GM21723 (cell line): ENCODE data around the gene YDJC.
"Not testable (repeated sequence)": the region's sequence is repeated elsewhere in the genome, so short reads cannot be mapped to it uniquely, and the experiment has no call there.

Experiments used
- ATAC-seq: cut with Tn5 transposase; IDR thresholded peaks from one replicate; pipeline ENCODE4 v1.9.1; 2021; ENCODE audit warnings: mild to moderate bottlenecking, moderate library complexity; ENCODE audit not compliant: unreplicated experiment

YDJC gene

DNA sequence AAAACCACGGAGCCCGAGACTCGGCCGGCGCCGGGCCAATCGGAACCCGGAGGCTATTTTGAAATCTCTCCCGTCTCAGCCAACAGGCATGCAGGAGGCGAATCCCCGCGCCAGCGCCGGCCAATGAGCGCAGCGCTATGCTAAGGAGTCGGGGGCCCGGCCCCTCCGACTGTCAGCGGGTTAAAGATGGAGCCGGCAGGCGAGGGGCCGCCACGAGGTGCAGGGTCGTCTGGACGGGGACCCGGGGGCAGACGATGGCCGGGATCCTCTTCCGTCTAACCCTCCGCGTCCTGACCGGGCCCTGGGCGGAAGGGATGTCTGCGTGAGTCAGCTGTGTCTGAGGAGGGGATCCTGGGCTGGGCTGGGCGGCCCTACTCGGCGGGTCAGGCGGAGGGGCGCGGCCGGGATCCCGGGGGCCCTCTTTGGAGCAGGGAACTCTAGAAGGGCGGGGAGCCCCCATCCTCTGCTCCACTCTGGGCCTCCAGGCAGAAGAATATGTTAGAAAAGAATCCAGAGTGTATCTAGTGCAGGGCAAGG lies 22.3 kb upstream of the YDJC start:
- peak; percentile 78 for ATAC-seq

DNA sequence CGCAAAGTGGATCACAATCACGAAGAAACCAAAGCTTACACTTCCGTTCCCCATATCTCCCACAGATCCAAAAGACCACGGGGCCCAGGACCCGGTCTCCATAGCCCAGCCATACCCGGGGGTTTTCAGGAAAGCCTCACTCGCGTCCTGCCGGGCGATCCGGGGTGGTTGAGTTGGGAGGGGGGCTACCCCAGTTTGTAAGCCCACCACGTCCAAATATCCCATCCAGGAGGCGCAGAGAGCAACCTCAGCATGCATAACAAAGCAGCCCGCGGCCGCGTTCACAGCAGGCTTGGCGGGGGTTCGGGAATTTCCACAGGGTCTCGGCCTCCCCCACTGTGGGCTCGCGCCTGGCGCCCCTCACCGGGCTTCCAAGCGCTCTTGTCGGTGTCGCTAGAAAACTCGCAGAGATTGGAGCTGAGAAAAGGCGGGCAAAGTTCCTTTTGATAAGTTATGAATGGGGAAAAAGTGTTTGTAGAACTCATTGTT lies 21.7 kb upstream of the YDJC start:
- ATAC-seq, result peak; percentile 19

DNA sequence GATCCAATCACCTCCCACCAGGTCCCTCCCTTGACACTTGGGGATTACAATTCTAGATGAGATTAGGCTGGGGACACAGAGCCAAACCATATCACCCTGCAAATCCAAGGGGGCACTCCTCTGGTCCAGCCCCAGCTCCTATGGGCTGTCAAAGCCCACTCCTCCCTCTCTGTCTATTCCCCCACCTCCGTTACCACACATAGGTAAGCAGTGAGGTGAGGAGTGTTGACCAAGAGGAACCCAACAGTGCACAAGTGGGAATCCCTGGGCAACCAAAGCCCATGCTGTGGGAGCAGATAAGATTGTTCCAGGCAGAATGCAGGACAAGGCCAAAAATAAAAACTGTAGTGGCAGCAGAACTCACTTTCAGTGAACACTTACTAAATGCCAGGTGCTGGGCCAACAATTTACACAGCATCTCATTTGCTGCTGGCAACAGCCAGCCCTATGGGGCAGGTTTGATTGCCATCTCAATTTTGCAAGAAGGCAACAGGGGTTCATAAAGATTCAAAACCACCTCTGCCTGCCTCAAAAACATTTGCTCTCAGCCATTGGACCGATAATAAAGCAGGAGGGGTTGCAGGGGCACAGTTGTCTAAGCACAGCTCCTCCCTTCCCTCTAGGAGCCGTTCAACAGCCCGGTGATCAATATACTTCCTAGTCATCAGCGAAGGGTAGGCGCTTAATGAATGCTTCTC lies 21.1 kb upstream of the YDJC start:
- ATAC-seq, result no peak

DNA sequence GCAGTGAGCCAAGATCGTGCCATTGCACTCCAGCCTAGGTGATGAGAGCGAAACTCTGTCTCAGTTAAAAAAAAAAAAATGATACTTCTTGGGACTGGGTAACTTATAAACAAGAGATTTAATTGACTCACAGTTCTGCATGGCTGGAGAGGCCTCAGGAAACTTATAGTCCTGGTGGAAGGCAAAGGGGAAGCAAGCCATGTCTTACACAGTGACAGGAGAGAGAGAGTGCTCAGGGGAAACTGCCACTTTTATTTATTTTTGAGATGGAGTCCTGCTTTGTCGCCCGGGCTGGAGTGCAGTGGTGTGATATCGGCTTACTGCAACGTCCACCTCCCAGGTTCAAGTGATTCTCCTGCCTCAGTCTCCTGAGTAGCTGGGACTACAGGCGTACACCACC lies 20.5 kb upstream of the YDJC start:
- no peak for ATAC-seq

DNA sequence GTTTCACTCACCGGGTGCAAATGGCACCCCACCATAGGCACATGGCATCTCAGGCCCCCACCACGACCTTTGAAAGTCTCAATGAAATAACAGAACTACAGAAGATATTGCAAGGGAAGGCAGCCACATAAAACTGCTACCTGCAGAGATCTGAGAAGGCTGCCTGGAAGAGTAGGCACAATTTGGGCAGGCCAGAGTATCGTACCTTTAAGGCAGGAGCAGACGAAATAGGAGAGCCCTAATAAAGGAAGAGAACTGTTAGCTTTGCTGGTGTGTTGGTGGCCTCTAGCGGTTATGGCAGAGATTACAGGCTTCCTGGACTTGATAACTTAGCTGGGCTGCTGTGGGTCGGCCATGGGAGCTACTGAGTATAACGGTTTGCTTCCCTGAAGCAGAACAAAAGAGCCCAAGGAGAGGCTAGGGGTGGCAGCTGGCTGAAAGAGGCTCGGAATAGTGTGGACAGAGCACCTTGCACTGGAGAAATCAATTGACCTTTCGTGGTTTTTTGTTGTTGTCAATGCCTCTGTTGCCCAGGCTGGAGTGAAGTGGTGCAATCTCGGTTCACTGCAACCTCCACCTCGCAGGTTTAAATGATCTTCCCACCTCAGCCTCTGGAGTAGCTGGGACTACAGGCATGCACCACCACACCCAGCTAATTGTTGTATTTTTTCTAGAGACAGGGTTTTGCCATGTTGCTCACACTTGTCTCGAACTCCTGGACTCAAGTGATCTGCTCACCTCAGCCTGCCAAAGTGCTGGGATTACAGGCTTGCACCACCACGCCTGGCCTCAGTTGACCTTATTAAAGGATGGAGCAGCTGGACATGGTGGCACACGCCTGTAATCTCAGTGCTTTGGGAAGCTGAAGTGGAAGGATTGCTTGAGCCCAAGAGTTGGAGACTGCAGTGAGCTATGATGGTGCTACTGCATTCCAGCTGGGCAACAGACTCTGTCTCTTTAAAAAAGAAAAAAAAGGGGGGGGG lies 17.1 kb upstream of the YDJC start:
- no peak for ATAC-seq

DNA sequence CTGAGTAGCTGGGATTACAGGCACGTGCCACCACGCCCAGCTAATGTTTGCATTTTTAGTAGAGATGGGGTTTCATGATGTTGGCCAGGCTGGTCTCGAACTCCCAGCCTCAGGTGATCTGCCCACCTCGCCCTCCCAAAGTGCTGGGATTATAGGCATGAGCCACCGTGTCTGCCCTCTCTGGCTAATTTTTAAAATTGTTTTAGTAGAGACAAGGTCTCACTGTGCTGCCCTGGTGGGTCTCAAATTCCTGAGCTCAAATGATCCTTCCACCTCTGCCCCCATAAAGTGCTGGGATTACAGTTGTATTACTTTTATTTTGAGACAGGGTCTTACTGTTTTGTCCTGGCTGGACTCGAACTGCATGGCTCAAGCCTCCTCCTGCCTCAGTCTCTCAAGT lies 15.7 kb upstream of the YDJC start:
- ATAC-seq, result not testable (repeated sequence)

DNA sequence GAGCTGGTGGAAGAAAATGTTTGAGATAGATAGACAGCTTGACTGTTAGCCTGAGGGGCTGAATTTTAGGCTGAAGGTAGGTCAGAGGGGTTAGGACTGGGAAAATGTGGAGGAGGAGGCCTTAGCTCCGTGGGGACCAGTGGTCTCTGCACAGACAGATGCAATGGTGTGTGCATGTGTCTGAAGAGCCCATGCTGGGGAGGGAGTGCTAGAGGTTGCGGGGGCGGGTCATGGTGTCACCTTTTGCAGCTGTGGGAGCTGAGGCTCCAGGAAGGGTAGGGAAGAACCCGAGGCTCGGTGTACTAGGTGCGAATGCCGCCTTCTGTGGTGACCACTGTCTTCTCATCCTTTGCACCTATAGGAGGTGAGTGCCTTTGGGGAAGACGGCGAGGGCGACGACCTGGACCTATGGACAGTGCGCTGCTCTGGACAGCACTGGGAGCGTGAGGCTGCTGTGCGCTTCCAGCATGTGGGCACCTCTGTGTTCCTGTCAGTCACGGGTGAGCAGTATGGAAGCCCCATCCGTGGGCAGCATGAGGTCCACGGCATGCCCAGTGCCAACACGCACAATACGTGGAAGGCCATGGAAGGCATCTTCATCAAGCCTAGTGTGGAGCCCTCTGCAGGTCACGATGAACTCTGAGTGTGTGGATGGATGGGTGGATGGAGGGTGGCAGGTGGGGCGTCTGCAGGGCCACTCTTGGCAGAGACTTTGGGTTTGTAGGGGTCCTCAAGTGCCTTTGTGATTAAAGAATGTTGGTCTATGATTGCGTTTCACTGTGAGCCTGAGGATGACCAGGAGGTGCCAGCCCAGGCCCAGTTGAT lies 13.9 kb upstream of the YDJC start:
- no peak for ATAC-seq

DNA sequence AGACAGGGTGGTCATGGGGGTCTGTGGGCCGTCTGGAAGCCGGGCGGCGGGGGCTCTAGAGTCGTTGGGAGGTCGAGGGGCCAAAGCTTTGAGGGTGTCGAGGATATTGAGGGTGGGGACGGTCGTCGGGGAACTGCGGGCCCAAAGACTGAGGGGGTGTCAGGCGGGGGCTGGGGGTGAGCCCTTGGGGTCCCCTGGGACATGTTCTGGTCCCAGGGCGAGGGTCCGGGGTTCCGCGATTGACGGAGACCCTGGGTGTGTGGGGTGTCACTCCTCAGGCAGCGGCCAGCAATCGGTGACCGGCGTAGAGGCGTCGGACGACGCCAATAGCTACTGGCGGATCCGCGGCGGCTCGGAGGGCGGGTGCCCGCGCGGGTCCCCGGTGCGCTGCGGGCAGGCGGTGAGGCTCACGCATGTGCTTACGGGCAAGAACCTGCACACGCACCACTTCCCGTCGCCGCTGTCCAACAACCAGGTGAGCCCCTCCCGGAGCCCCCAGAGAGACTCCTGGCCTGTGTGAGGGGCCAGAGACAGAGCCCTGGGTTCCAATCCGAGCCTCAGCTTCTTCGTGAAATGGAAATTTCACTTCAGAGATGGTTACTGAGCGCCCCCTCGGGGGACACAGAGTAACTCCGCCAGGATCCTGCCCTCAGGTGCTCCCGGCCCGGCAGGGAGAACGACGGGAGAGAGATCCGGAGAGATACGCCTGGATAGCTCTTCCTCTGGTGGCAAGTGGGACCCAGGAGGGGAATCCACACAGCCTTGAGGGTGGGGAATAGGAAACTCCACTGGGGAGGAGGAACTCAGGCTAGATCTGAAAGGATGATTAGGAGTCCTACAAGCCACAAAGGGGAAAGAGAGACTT lies 13.0 kb upstream of the YDJC start:
- ATAC-seq, result peak; percentile 29

DNA sequence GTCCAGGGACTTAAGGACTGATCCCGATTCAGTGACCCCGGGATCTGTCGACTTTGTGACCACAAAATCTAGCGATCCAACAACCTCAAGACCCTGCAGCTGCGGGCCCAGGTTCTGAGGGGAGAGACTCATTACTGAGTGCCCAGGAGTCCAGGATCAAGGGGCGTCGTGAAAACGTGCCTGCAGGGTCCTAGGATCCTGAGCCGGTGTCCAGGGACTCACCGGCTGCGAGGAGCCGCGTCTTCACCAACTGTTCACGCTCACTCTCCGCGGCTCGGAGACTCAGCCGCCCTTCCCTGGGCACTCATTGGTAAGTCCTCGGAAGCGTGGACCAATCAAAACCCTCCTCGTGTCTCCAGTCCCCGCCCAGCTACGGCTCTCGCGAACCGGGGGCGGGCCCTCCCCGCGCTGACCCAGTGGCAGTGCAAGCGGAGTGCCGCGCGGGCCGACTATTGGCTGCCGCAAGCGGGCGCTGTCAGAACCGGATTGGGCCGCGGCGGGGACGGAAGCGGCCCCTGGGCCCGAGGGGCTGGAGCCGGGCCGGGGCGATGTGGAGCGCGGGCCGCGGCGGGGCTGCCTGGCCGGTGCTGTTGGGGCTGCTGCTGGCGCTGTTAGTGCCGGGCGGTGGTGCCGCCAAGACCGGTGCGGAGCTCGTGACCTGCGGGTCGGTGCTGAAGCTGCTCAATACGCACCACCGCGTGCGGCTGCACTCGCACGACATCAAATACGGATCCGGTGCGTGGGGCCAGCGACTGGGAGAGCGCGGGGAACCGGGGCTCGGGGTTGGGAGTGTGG lies 12.2 kb upstream of the YDJC start, which contains the start of gene SDF2L1:
TSS of gene SDF2L1 (plus strand) at position 514 of the 795 bp plus-strand sequence. CDS start at position 549, 35 bp downstream.
- peak; percentile 95 for ATAC-seq

DNA sequence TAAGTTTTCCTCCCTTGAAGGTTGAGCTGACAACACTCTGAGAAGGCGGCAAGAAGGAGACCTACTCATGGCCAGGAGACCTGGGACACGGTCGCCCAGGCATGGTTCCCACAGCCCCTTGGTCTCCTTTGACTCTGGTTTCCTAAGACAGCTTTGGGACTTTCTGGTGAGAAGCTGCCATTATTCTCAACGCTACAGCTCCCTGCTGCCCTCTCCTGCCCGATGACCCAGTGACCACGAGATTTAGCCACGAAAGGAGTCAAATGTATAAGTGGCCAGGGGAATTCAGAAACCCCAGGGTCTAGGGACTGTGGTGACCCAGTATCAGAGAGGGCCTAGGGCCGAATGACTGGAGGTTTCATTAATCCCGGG lies 11.6 kb upstream of the YDJC start:
- ATAC-seq, result peak; percentile 2

DNA sequence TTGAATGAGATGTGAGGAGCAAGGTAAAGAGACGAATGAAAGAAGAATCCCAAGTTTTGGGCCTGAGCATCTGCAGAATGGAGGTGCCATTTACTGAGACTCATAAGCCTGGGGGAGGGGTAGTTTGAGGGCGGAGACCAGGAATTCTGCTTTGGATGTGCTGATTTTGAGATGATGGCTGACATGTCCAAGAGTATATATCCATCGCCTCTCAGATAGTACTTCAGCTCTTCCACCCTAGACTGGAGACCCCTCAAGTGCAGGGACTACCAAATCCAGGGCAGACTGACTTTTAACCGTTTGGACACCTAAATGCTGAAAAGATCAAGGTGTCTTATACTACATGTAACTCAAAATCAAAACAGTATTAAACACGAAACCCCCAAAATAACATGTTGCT lies 11.0 kb upstream of the YDJC start:
- ATAC-seq, result no peak

DNA sequence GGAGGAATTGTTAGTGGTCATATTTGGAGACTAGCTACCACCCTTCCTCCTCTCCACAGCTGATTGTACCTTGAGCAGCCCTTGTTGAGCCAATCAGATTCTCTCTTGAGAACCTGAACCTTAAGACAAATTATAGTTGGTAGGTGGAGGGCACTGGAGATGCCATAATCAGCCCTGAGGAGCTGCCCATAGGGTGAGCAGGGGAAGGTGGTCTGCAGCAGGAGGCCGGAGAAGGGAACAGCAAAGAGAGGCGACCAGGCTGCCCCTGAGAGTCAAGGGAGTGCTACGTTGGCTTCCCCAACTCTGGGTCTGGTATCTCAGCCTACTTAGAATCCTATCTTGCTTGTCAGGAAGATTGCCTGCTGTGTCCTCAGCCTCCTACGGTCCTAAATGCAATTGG lies 9.5 kb upstream of the YDJC start:
- no peak for ATAC-seq

DNA sequence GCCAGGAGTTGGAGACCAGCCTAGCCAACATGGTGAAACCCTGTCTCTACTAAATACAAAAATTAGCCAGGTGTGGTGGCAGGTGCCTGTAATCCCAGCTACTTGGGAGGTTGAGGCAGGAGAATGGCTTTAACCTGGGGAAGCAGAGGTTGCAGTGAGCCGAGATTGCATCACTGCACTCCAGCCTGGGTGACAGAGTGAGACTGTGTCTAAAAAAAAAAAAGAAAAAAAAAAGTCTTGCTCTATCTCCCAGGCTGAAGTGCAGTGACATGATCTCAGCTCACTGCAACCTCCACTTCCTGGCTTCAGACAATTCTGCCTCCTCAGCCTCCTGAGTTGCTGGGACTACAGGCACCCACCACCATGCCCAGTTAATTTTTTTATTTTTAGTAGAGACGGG lies 7.6 kb upstream of the YDJC start:
- not testable (repeated sequence) for ATAC-seq

DNA sequence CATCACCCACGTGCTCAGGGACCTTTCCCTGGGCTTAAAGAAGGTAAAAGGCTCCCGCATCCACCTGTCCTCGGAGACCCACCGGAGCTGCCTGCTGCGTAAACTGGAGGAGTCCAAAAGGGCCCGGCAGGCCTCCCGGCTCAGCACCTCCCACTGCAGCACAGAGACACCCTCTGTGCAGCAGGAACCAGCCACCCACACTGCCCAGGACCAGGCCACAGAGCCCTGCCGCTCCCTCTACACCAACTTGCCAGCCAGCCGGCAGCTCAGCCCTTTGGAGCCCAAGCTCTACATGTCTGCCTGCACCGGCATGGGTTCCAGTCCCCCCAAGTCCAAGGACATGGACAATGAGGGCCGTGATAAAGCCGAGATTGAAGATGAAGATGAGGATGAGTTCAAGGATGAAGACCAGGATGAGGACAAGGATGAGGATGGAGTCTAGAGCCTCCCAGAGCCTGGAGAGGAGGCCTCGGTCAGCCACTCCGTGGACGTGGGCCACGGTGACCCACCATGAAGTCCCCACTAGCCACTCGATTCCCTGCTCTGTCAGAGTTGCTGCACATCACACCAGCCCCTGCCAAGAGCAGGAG lies 6.9 kb upstream of the YDJC start:
- no peak for ATAC-seq

DNA sequence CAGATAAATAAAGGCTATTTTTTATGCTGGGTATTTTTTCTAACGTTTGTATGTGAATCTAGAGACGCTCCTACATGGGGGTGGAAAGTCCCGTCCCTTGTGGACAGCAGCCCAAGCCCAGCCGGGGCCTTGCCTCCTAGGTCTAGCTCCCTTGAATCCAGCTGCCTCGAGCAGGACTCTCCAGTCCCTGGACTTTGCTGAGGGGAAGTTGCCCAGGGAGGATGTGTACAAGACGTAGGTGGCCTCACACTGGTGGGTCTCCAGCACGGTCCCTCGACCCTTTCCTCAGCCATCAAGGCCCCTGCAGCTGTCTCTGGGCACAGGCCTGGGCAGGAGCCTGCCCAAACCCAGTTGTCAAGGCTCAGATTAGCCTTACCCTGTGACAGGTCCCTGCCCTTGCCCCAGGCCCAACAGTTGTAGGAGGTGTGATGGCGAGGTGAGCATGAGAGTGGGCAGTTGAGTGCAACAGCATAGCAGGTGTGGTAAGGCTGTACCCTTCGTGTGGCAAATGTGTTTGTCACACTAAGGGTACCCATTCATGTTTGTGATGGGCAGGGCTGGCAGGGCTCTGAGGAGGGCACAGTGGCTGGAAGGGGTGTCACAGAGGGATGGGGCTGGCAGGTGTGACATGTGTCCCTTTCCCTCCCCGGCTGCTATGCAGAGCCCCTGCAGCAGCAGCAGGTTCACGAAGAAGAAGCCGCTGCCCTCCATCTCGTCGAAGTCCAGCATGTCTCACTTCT lies 6.1 kb upstream of the YDJC start:
- no peak for ATAC-seq

DNA sequence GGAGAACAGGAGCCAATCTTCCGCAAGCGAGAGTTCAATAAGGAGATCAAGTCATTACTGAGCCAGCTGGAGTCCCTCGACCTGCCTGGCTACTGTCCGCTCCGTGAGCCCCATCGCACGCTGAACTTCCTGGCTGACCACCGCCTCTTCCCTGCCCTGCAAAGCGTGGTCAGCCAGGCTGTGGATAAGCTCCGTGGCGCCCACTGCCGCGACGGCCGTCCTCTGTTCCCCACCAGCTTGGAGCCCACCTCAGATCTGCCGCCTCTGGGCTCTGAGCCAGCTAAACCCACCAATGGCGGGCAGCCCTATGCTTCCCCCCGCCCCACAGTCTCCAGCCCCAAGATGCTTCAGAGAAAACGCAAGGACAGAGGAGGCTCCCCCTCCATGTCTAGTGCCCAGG lies 5.0 kb upstream of the YDJC start:
- ATAC-seq, result no peak

DNA sequence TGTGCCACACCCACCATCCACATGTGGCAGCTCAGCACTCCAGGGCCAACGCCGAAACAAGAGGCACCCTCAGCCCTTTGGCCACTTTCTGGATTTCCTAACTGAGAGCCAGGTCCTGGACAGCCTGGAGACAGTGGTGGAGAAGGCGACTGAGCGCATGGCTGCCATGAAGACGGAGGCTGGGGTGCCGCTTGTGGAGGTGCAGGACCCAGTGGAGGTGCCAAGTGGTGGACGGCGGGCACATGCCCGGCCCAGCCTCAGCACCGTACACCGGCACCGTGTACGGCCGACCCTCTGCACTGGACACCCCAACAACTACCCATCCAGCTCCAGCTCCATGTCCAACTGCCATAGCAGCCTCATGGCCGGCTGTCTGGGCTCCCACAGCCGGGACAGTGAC lies 4.3 kb upstream of the YDJC start:
- no peak for ATAC-seq

DNA sequence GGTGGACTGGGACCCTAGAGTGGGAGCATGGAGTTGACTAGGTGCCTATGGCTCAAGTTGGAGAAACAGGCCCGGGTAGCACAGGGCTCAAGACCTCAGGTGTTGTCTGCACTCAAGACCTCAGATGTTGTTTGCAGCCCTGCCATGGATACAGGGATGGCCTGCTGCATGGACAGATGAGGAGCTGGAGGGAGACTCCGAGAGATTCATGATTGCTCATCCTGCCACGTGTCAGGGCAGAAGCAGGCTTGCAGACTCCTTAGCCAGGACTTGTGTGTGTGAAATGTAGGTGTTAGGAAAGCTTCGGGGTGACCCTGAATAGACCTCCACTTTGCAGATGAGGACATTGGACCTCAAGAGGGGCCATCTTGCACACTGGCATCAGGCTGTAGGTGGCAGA lies 3.7 kb upstream of the YDJC start:
- no peak for ATAC-seq
